Measurements from ENCODE around the gene EFCAB13. TPM values are rescaled to one million over a fixed set of nuclear protein-coding genes. Genes with fewer than 3 reads are reported as not detected.

EFCAB13 gene
- total RNA-seq, 1 experiment from 2014 or later: 5.9 TPM

GRCh38 chr17:47289302-47289701 is 34.5 kb upstream of the EFCAB13 start:
- in situ Hi-C loops (cut with HindIII; ENCODE audit: low pct_unique_long_range_greater_than_20kb, low sequenced_read_pairs): no loop called here

GRCh38 chr17:47290870-47291241 is 32.9 kb upstream of the EFCAB13 start:
- in situ Hi-C loops (cut with HindIII; ENCODE audit: low pct_unique_long_range_greater_than_20kb, low sequenced_read_pairs): no loop called here
- DNase-seq (ENCODE audit: low read depth): no peak

More at GRCh38 chr17:47289302-47289701, 34.5 kb upstream of the EFCAB13 start:
- DNase-seq (ENCODE audit: low read depth): no peak

- DNase-seq (ENCODE audit: low read depth): peak; percentile 75
- in situ Hi-C loops (cut with HindIII; ENCODE audit: low pct_unique_long_range_greater_than_20kb, low sequenced_read_pairs): no loop called here
Observed at GRCh38 chr17:47291242-47291873, 32.4 kb upstream of the EFCAB13 start.

- DNase-seq (ENCODE audit: low read depth): no peak
- in situ Hi-C loops (cut with HindIII; ENCODE audit: low pct_unique_long_range_greater_than_20kb, low sequenced_read_pairs): no loop called here
Observed at GRCh38 chr17:47292206-47292605, 31.5 kb upstream of the EFCAB13 start.

- in situ Hi-C loops (cut with HindIII; ENCODE audit: low pct_unique_long_range_greater_than_20kb, low sequenced_read_pairs): no loop called here
- no peak for DNase-seq (ENCODE audit: low read depth)
Observed at GRCh38 chr17:47295037-47295873, 28.5 kb upstream of the EFCAB13 start.

GRCh38 chr17:47295874-47296255 is 27.9 kb upstream of the EFCAB13 start:
- in situ Hi-C loops (cut with HindIII; ENCODE audit: low pct_unique_long_range_greater_than_20kb, low sequenced_read_pairs): no loop called here
- no peak for DNase-seq (ENCODE audit: low read depth)

- no peak for DNase-seq (ENCODE audit: low read depth)
Observed at GRCh38 chr17:47297661-47298400, 25.9 kb upstream of the EFCAB13 start.

GRCh38 chr17:47298712-47299111 is 25.0 kb upstream of the EFCAB13 start:
- in situ Hi-C loops (cut with HindIII; ENCODE audit: low pct_unique_long_range_greater_than_20kb, low sequenced_read_pairs): no loop called here
- no peak for DNase-seq (ENCODE audit: low read depth)

More at GRCh38 chr17:47297661-47298400, 25.9 kb upstream of the EFCAB13 start:
- in situ Hi-C loops (cut with HindIII; ENCODE audit: low pct_unique_long_range_greater_than_20kb, low sequenced_read_pairs): no loop called here

GRCh38 chr17:47299239-47299910 is 24.4 kb upstream of the EFCAB13 start:
- DNase-seq (ENCODE audit: low read depth): no peak
- in situ Hi-C loops (cut with HindIII; ENCODE audit: low pct_unique_long_range_greater_than_20kb, low sequenced_read_pairs): no loop called here

- in situ Hi-C loops (cut with HindIII; ENCODE audit: low pct_unique_long_range_greater_than_20kb, low sequenced_read_pairs): no loop called here
- DNase-seq (ENCODE audit: low read depth): no peak
Observed at GRCh38 chr17:47300718-47301117, 23.0 kb upstream of the EFCAB13 start.

GRCh38 chr17:47301161-47301560 is 22.6 kb upstream of the EFCAB13 start:
- no peak for DNase-seq (ENCODE audit: low read depth)
- in situ Hi-C loops (cut with HindIII; ENCODE audit: low pct_unique_long_range_greater_than_20kb, low sequenced_read_pairs): no loop called here

GRCh38 chr17:47301831-47302230 is 21.9 kb upstream of the EFCAB13 start:
- in situ Hi-C loops (cut with HindIII; ENCODE audit: low pct_unique_long_range_greater_than_20kb, low sequenced_read_pairs): no loop called here
- no peak for DNase-seq (ENCODE audit: low read depth)

GRCh38 chr17:47304186-47304585 is 19.6 kb upstream of the EFCAB13 start:
- no peak for DNase-seq (ENCODE audit: low read depth)
- in situ Hi-C loops (cut with HindIII; ENCODE audit: low pct_unique_long_range_greater_than_20kb, low sequenced_read_pairs): no loop called here

- in situ Hi-C loops (cut with HindIII; ENCODE audit: low pct_unique_long_range_greater_than_20kb, low sequenced_read_pairs): no loop called here
- DNase-seq (ENCODE audit: low read depth): peak; percentile 99
Observed at GRCh38 chr17:47305302-47305923, 18.3 kb upstream of the EFCAB13 start.

GRCh38 chr17:47310186-47310733 is 13.5 kb upstream of the EFCAB13 start:
- DNase-seq (ENCODE audit: low read depth): no peak
- in situ Hi-C loops (cut with HindIII; ENCODE audit: low pct_unique_long_range_greater_than_20kb, low sequenced_read_pairs): no loop called here

- DNase-seq (ENCODE audit: low read depth): no peak
- in situ Hi-C loops (cut with HindIII; ENCODE audit: low pct_unique_long_range_greater_than_20kb, low sequenced_read_pairs): no loop called here
Observed at GRCh38 chr17:47311420-47311819, 12.3 kb upstream of the EFCAB13 start.

- in situ Hi-C loops (cut with HindIII; ENCODE audit: low pct_unique_long_range_greater_than_20kb, low sequenced_read_pairs): no loop called here
- peak; percentile 69 for DNase-seq (ENCODE audit: low read depth)
Observed at GRCh38 chr17:47315451-47316266, 8.1 kb upstream of the EFCAB13 start.
